Measurements from ENCODE around the gene CPVL.

GRCh38 chr7:29154076-29154475 is 7.7 kb upstream of the CPVL start:
- TF ChIP-seq POLR2A (IDR thresholded peaks at IDR 0.05; ENCODE audit: low read depth, low read length) (no peak), TAF1 (IDR thresholded peaks at IDR 0.05; ENCODE audit: borderline replicate concordance, low read depth, low read length) (no peak), POLR2AphosphoS5 (IDR thresholded peaks at IDR 0.05; ENCODE audit: low read depth, low read length) (no peak)

All from GM12892 (cell line).